Measurements from ENCODE around the gene EVPL. TPM values are rescaled to one million over a fixed set of nuclear protein-coding genes. Genes with fewer than 3 reads are reported as not detected.
A peak's percentile ranks its signal among the peaks of the same experiment; 100 is the strongest.
"Not testable (repeated sequence)": the region's sequence is repeated elsewhere in the genome, so short reads cannot be mapped to it uniquely, and the experiment has no call there.

EVPL gene
- total RNA-seq, 2 donors from 2014 or later: 0.30 to 0.71 TPM

- TF ChIP-seq CTCF (IDR thresholded peaks at IDR 0.05): no peak
- Histone ChIP-seq H3K4me3 (peak within 1 kb of the TSS; percentile 78 to 85), H3K4me1 (peaks cover 0 to 54% of the 10 kb centered on the region in 2 donors), H3K36me3 (peaks cover 14% of the 10 kb centered on the region), H3K9me3 (no peaks in the 10 kb centered on the region), H3K27me3 (peaks cover 31 to 35% of the 10 kb centered on the region in 2 donors), H3K27ac (peak within 1 kb of the TSS; percentile 62 to 81)
- DNase-seq (ENCODE audit: low spot score): peak; percentile 88
These were observed 45.2 kb upstream of the EVPL start, which contains the start of gene SRP68 for GRCh38 chr17:76072148-76072858. TSS of gene SRP68 (minus strand) at chr17:76072517. CDS start at chr17:76072491, 26 bp downstream.

- TF ChIP-seq CTCF (IDR thresholded peaks at IDR 0.05): no peak
- Histone ChIP-seq H3K36me3 (peaks cover 21% of the 10 kb centered on the region), H3K27ac (peak overlapping the region; percentile 62 to 81), H3K4me1 (peaks cover 0 to 48% of the 10 kb centered on the region in 2 donors), H3K9me3 (no peaks in the 10 kb centered on the region), H3K4me3 (peak overlapping the region; percentile 78 to 85), H3K27me3 (peaks cover 25 to 28% of the 10 kb centered on the region in 2 donors)
- no peak for DNase-seq (ENCODE audit: low spot score)
These were observed 44.5 kb upstream of the EVPL start for GRCh38 chr17:76071531-76072147.

GRCh38 chr17:76065775-76066174 lies 38.7 kb upstream of the EVPL start:
- Histone ChIP-seq H3K9me3 (no peaks in the 10 kb centered on the region), H3K4me1 (peaks cover 0 to 6% of the 10 kb centered on the region in 2 donors), H3K36me3 (peaks cover 76% of the 10 kb centered on the region), H3K4me3 (no peak overlapping the region), H3K27me3 (no peaks in the 10 kb centered on the region), H3K27ac (no peak overlapping the region)
- no peak for TF ChIP-seq CTCF (IDR thresholded peaks at IDR 0.05)
- DNase-seq (ENCODE audit: low spot score): no peak

GRCh38 chr17:76063875-76064546 lies 36.9 kb upstream of the EVPL start:
- Histone ChIP-seq H3K27ac (no peak overlapping the region), H3K36me3 (peaks cover 89% of the 10 kb centered on the region), H3K27me3 (no peaks in the 10 kb centered on the region), H3K4me1 (no peaks in the 10 kb centered on the region), H3K4me3 (no peak overlapping the region), H3K9me3 (no peaks in the 10 kb centered on the region)
- no peak for TF ChIP-seq CTCF (IDR thresholded peaks at IDR 0.05)
- no peak for DNase-seq (ENCODE audit: low spot score)

GRCh38 chr17:76058264-76058663 lies 31.2 kb upstream of the EVPL start:
- not testable (repeated sequence) for H3K27me3 ChIP-seq; DNase-seq (ENCODE audit: low spot score); H3K27ac ChIP-seq; H3K9me3 ChIP-seq; H3K4me1 ChIP-seq; H3K4me3 ChIP-seq
- H3K36me3 ChIP-seq: peaks cover 92% of the 10 kb centered on the region

GRCh38 chr17:76056882-76057281 lies 29.8 kb upstream of the EVPL start:
- Histone ChIP-seq H3K27me3 (no peaks in the 10 kb centered on the region), H3K4me3 (no peak overlapping the region), H3K36me3 (peaks cover 85% of the 10 kb centered on the region), H3K4me1 (peaks cover 0 to 8% of the 10 kb centered on the region in 2 donors), H3K9me3 (no peaks in the 10 kb centered on the region), H3K27ac (no peak overlapping the region)
- TF ChIP-seq CTCF (IDR thresholded peaks at IDR 0.05): no peak
- no peak for DNase-seq (ENCODE audit: low spot score)
